HEK293 (cell line): ENCODE data around the gene RPSA.

Experiments used
- CTCF ChIA-PET: fragments of 350-600 bp; formaldehyde crosslinking; extraction: SDS; loops from one replicate; lab custom pipeline; 2021; ENCODE audit warnings: antibody characterized with exemption; lab: Yijun Ruan, JAX
- POLR2A ChIA-PET: fragments of 300-600 bp; formaldehyde crosslinking; extraction: SDS; loops from one replicate; lab custom pipeline; 2020; ENCODE audit warnings: antibody characterized with exemption, inconsistent platforms; lab: Yijun Ruan, JAX
- H3K27ac ChIP-seq: fragments of 200-500 bp; sonication (Bioruptor generic); 2 replicates; pipeline ENCODE4 v1.5.1; 2014; ENCODE audit warnings: low read depth, low read length, control low read depth, inconsistent platforms; ENCODE audit errors: extremely low read depth
- H3K36me3 ChIP-seq, 2 experiments: fragments of 200-500 bp in 1 of 2; sonication (Bioruptor generic) in 1 of 2; 1 replicate in 1 of 2; 2 replicates in 1 of 2; pipeline ENCODE4 v1.5.1; 2014 to 2017; ENCODE audit warnings: inconsistent platforms in 2 of 2, low read length in 2 of 2; ENCODE audit not compliant: control insufficient read depth in 2 of 2, insufficient read depth in 1 of 2
- H3K4me1 ChIP-seq: fragments of 200-500 bp; sonication (Bioruptor generic); 2 replicates; pipeline ENCODE4 v1.5.1; 2014; ENCODE audit warnings: mild to moderate bottlenecking, low read length, inconsistent platforms; ENCODE audit not compliant: control insufficient read depth, insufficient read depth
- H3K4me3 ChIP-seq: 2 replicates; pipeline ENCODE4 v1.5.1; 2011; ENCODE audit warnings: low read depth, mild to moderate bottlenecking, control low read depth, low read length, moderate library complexity
- H3K9me3 ChIP-seq: fragments of 200-500 bp; sonication (Bioruptor generic); 2 replicates; pipeline ENCODE4 v1.5.1; 2014; ENCODE audit warnings: low read depth, low read length, inconsistent platforms; ENCODE audit not compliant: control insufficient read depth, insufficient read depth
- GFI1B ChIP-seq: fragments of 450-650 bp; formaldehyde crosslinking; IDR thresholded peaks from 2 replicates; pipeline ENCODE4 v1.5.1; 2016; ENCODE audit warnings: missing biosample characterization, missing genetic modification characterization
- GLI2 ChIP-seq: fragments of 450-650 bp; formaldehyde crosslinking; IDR thresholded peaks from 2 replicates; pipeline ENCODE4; 2017; ENCODE audit warnings: missing biosample characterization, missing genetic modification characterization, low read depth, borderline replicate concordance
- MYNN ChIP-seq: fragments of 450-650 bp; formaldehyde crosslinking; IDR thresholded peaks from 2 replicates; pipeline ENCODE4 v1.5.1; 2016; ENCODE audit warnings: missing biosample characterization, missing genetic modification characterization, borderline replicate concordance
- OSR2 ChIP-seq: fragments of 450-650 bp; formaldehyde crosslinking; IDR thresholded peaks from 2 replicates; pipeline ENCODE4 v1.5.1; 2016; ENCODE audit warnings: missing biosample characterization, missing genetic modification characterization
- PRDM1 ChIP-seq: fragments of 450-650 bp; formaldehyde crosslinking; IDR thresholded peaks from 2 replicates; pipeline ENCODE4; 2016; ENCODE audit warnings: missing biosample characterization, missing genetic modification characterization
- WT1 ChIP-seq: fragments of 450-650 bp; formaldehyde crosslinking; IDR thresholded peaks from 2 replicates; pipeline ENCODE4 v1.5.1; 2016; ENCODE audit warnings: missing biosample characterization, missing genetic modification characterization
- ZNF138 ChIP-seq: fragments of 450-650 bp; formaldehyde crosslinking; IDR thresholded peaks from 2 replicates; pipeline ENCODE4 v1.5.1; 2016; ENCODE audit warnings: missing biosample characterization, missing genetic modification characterization, borderline replicate concordance
- ZNF2 ChIP-seq: fragments of 450-650 bp; formaldehyde crosslinking; IDR thresholded peaks from 2 replicates; pipeline ENCODE4 v1.5.1; 2016; ENCODE audit warnings: missing biosample characterization, missing genetic modification characterization
- ZNF211 ChIP-seq: fragments of 450-650 bp; formaldehyde crosslinking; IDR thresholded peaks from 2 replicates; pipeline ENCODE4 v1.5.1; 2016; ENCODE audit warnings: low read depth, missing biosample characterization, missing genetic modification characterization
- ZNF221 ChIP-seq: fragments of 450-650 bp; formaldehyde crosslinking; IDR thresholded peaks from 2 replicates; pipeline ENCODE4 v1.5.1; 2017; ENCODE audit warnings: missing biosample characterization, missing genetic modification characterization, borderline replicate concordance
- ZNF24 ChIP-seq: fragments of 450-650 bp; formaldehyde crosslinking; IDR thresholded peaks from 2 replicates; pipeline ENCODE4 v1.5.1; 2016; ENCODE audit warnings: missing biosample characterization, missing genetic modification characterization
- ZNF274 ChIP-seq, 2 experiments: fragments of 200-500 bp in 1 of 2; fragments of 450-650 bp in 1 of 2; sonication (Bioruptor generic) in 1 of 2; formaldehyde crosslinking in 1 of 2; IDR thresholded peaks; 2 replicates each; pipeline versions ENCODE4 v1.5.1 to v1.6.1; 2014 to 2016; ENCODE audit warnings: borderline replicate concordance in 1 of 2, inconsistent platforms in 1 of 2, low read length in 1 of 2, missing biosample characterization in 1 of 2, missing genetic modification characterization in 1 of 2
- ZNF354C ChIP-seq: fragments of 450-650 bp; formaldehyde crosslinking; IDR thresholded peaks from 2 replicates; pipeline ENCODE4 v1.5.1; 2016; ENCODE audit warnings: missing biosample characterization, missing genetic modification characterization, low read depth, borderline replicate concordance
- ZNF624 ChIP-seq: fragments of 450-650 bp; formaldehyde crosslinking; IDR thresholded peaks from 2 replicates; pipeline ENCODE4 v1.5.1; 2017; ENCODE audit warnings: missing biosample characterization, missing genetic modification characterization
- ZNF660 ChIP-seq: fragments of 450-650 bp; IDR thresholded peaks from 2 replicates; pipeline ENCODE4 v1.5.1; 2018; ENCODE audit warnings: missing biosample characterization, mild to moderate bottlenecking, missing genetic modification characterization
- ZNF76 ChIP-seq: fragments of 450-650 bp; formaldehyde crosslinking; IDR thresholded peaks from 2 replicates; pipeline ENCODE4; 2016; ENCODE audit warnings: low read depth, missing biosample characterization, missing genetic modification characterization, borderline replicate concordance
- ZNF792 ChIP-seq: fragments of 450-650 bp; formaldehyde crosslinking; IDR thresholded peaks from 2 replicates; pipeline ENCODE4 v1.5.1; 2016; ENCODE audit warnings: missing biosample characterization, missing genetic modification characterization
- TF ChIP-seq, protein P1 (sequence below): fragments of 450-650 bp; formaldehyde crosslinking; IDR thresholded peaks from 2 replicates; pipeline ENCODE4 v1.5.1; 2017; ENCODE audit warnings: missing biosample characterization, mild to moderate bottlenecking, missing genetic modification characterization, moderate library complexity
- TF ChIP-seq, protein P2 (sequence below): fragments of 450-650 bp; formaldehyde crosslinking; IDR thresholded peaks from 2 replicates; pipeline ENCODE4 v1.5.1; 2017; ENCODE audit warnings: missing biosample characterization, missing genetic modification characterization
- TF ChIP-seq, protein P3 (sequence below): fragments of 450-650 bp; IDR thresholded peaks from 2 replicates; pipeline ENCODE4 v1.5.1; 2018; ENCODE audit warnings: missing biosample characterization, mild to moderate bottlenecking, missing genetic modification characterization
- TF ChIP-seq, protein P4 (sequence below): fragments of 450-650 bp; formaldehyde crosslinking; IDR thresholded peaks from 2 replicates; pipeline ENCODE4 v1.5.1; 2017; ENCODE audit warnings: missing biosample characterization, missing genetic modification characterization
- TF ChIP-seq, protein P5 (sequence below): fragments of 450-650 bp; formaldehyde crosslinking; IDR thresholded peaks from 2 replicates; pipeline ENCODE4 v1.5.1; 2016; ENCODE audit warnings: missing biosample characterization, missing genetic modification characterization, low read depth

The RPSA gene

DNA sequence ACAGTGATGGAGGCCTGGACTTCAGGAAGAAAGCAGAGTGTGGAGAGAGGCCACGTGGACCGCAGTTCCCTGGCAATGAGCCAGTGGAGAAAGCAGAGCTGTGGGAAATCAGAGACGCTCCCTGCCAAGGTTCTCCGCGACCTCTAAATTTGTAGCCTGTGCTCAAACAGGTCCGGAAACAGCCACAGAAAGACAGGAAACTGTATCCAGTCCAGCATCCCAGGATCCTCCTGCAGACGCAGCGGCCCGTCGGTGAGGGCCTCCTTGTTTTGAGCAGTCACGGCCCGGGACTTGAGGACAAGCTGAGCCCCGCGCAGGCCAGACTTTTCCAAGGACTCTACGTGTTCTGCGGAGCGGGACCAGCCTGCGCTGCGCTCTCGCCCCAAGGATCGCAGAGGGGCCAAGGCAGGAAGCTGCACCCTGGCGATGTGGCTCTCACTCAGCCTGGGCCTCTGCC, 22.3 kb downstream of the RPSA start:
- Histone ChIP-seq H3K4me3 (no peak overlapping the region), H3K9me3 (no peaks in the 10 kb centered on the region), H3K36me3 (no peaks in the 10 kb centered on the region), H3K4me1 (no peaks in the 10 kb centered on the region), H3K27ac (no peak overlapping the region)
- CTCF ChIA-PET: interaction anchor here (0.5 kb wide), 1 partner anchor 26 kb away, joined by 3 read pairs; no protein-coding TSS in a partner anchor
- POLR2A ChIA-PET: no interaction called here
- no peak for TF ChIP-seq ZNF211 (tag by site-specific recombination)
- no peak for TF ChIP-seq ZNF2 (tag by site-specific recombination)
- TF ChIP-seq ZNF76 (tag by site-specific recombination): no peak
- TF ChIP-seq ZNF660: no peak
- TF ChIP-seq WT1 (tag by site-specific recombination): no peak
- TF ChIP-seq, protein P1, sequence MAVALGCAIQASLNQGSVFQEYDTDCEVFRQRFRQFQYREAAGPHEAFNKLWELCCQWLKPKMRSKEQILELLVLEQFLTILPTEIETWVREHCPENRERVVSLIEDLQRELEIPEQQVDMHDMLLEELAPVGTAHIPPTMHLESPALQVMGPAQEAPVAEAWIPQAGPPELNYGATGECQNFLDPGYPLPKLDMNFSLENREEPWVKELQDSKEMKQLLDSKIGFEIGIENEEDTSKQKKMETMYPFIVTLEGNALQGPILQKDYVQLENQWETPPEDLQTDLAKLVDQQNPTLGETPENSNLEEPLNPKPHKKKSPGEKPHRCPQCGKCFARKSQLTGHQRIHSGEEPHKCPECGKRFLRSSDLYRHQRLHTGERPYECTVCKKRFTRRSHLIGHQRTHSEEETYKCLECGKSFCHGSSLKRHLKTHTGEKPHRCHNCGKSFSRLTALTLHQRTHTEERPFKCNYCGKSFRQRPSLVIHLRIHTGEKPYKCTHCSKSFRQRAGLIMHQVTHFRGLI (tag by site-specific recombination): no peak
- TF ChIP-seq, protein P2, sequence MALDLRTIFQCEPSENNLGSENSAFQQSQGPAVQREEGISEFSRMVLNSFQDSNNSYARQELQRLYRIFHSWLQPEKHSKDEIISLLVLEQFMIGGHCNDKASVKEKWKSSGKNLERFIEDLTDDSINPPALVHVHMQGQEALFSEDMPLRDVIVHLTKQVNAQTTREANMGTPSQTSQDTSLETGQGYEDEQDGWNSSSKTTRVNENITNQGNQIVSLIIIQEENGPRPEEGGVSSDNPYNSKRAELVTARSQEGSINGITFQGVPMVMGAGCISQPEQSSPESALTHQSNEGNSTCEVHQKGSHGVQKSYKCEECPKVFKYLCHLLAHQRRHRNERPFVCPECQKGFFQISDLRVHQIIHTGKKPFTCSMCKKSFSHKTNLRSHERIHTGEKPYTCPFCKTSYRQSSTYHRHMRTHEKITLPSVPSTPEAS (tag by site-specific recombination): no peak
- no peak for TF ChIP-seq GFI1B (tag by site-specific recombination)

DNA sequence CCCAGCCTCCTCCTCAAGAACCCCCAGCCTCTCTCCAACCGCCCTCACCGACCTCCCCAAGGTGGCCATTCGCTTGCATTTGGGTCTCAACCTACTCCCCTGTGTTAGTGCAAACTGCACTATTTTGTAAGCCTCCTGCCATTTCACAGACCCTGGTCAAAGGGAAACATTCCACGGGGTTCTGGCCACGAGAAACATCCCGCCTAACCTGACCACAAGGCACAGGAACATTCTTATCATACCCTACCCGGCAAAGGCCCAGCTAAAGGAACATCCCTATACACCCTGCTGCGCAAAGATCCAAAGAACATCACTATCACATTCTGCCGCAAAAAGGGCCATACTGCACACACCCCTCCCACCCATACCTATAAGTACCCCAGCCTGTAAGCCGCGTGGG, 22.9 kb downstream of the RPSA start:
- ChIA-PET CTCF (no interaction called here), POLR2A (no interaction called here)
- TF ChIP-seq, protein P3, sequence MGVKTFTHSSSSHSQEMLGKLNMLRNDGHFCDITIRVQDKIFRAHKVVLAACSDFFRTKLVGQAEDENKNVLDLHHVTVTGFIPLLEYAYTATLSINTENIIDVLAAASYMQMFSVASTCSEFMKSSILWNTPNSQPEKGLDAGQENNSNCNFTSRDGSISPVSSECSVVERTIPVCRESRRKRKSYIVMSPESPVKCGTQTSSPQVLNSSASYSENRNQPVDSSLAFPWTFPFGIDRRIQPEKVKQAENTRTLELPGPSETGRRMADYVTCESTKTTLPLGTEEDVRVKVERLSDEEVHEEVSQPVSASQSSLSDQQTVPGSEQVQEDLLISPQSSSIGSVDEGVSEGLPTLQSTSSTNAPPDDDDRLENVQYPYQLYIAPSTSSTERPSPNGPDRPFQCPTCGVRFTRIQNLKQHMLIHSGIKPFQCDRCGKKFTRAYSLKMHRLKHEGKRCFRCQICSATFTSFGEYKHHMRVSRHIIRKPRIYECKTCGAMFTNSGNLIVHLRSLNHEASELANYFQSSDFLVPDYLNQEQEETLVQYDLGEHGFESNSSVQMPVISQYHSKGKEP (tag by site-specific recombination): no peak
- TF ChIP-seq ZNF624: no peak
- TF ChIP-seq, protein P4, sequence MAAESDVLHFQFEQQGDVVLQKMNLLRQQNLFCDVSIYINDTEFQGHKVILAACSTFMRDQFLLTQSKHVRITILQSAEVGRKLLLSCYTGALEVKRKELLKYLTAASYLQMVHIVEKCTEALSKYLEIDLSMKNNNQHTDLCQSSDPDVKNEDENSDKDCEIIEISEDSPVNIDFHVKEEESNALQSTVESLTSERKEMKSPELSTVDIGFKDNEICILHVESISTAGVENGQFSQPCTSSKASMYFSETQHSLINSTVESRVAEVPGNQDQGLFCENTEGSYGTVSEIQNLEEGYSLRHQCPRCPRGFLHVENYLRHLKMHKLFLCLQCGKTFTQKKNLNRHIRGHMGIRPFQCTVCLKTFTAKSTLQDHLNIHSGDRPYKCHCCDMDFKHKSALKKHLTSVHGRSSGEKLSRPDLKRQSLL (tag by site-specific recombination): no peak
- no peak for TF ChIP-seq ZNF221 (tag by site-specific recombination)
- no peak for TF ChIP-seq MYNN
- TF ChIP-seq, protein P5, sequence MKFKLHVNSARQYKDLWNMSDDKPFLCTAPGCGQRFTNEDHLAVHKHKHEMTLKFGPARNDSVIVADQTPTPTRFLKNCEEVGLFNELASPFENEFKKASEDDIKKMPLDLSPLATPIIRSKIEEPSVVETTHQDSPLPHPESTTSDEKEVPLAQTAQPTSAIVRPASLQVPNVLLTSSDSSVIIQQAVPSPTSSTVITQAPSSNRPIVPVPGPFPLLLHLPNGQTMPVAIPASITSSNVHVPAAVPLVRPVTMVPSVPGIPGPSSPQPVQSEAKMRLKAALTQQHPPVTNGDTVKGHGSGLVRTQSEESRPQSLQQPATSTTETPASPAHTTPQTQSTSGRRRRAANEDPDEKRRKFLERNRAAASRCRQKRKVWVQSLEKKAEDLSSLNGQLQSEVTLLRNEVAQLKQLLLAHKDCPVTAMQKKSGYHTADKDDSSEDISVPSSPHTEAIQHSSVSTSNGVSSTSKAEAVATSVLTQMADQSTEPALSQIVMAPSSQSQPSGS (tag by site-specific recombination): no peak
- TF ChIP-seq OSR2: no peak
- TF ChIP-seq ZNF138: no peak
- no peak for TF ChIP-seq ZNF354C (tag by site-specific recombination)
- no peak for TF ChIP-seq ZNF24
- TF ChIP-seq PRDM1 (tag by site-specific recombination): no peak
- no peak for TF ChIP-seq ZNF792
- TF ChIP-seq ZNF274 (IDR thresholded peaks at IDR 0.05; ENCODE audit: low read length): no peak
- TF ChIP-seq ZNF274 (tag by site-specific recombination; IDR thresholded peaks at IDR 0.05; ENCODE audit: borderline replicate concordance): no peak
- no peak for TF ChIP-seq GLI2 (tag by site-specific recombination)
- Histone ChIP-seq H3K4me3 (no peak overlapping the region), H3K9me3 (no peaks in the 10 kb centered on the region), H3K36me3 (no peaks in the 10 kb centered on the region), H3K4me1 (no peaks in the 10 kb centered on the region), H3K27ac (no peak overlapping the region)
